ENCODE results near the gene RNPS1. TPM values are rescaled to one million over a fixed set of nuclear protein-coding genes. Genes with fewer than 3 reads are reported as not detected.

Gene RNPS1
- total and polyA plus RNA-seq, 7 experiments from 2014 or later = 136 to 293 (median 220) TPM

- Mint-ChIP-seq H3K4me3 (no peak overlapping the region), H3K4me1 (peaks cover 0 to 24% (median 19%) of the 10 kb centered on the region in 7 donors), H3K27ac (no peak overlapping the region), H3K9me3 (no peaks in the 10 kb centered on the region), H3K36me3 (peaks cover 0 to 18% (median 0%) of the 10 kb centered on the region in 5 donors), H3K27me3 (peaks cover 0 to 1% (median 0%) of the 10 kb centered on the region in 5 donors)
- H3K9me3 ChIP-seq (ENCODE audit: control insufficient read depth in 2 of 3, low read length in 3 of 3) = no peaks in the 10 kb centered on the region
- intact Hi-C loops (cut with micrococcal nuclease) = loop anchor here (10.0 kb wide), 2 partner anchors 233 to 287 kb away; partner anchors contain the start of gene ATP6V0C (in 1 of the 2)
- H3K27me3 ChIP-seq (ENCODE audit: control insufficient read depth in 2 of 2, insufficient read depth in 2 of 2, low read length in 2 of 2) = no peaks in the 10 kb centered on the region
- H3K4me1 ChIP-seq (ENCODE audit: control insufficient read depth in 2 of 2, insufficient read depth in 2 of 2, low read length in 2 of 2) = peaks cover 7 to 9% of the 10 kb centered on the region in 2 donors
- ChIA-PET POLR2A (no interaction called here), CTCF (no interaction called here)
- H3K4me3 ChIP-seq (ENCODE audit: low read length) = no peak overlapping the region
- H3K27ac ChIP-seq (ENCODE audit: low read depth, low read length) = no peak overlapping the region
- ATAC-seq = no peak
- DNase-seq = no peak
- peaks cover 0 to 73% (median 15%) of the 10 kb centered on the region in 3 experiments for H3K36me3 ChIP-seq (ENCODE audit: control insufficient read depth in 2 of 3, insufficient read depth in 3 of 3, low read length in 3 of 3)
These were observed 39.6 kb downstream of the RNPS1 start for GRCh38 chr16:2228161-2228824.

- peaks cover 0 to 59% (median 15%) of the 10 kb centered on the region in 3 experiments for H3K36me3 ChIP-seq (ENCODE audit: control insufficient read depth in 2 of 3, insufficient read depth in 3 of 3, low read length in 3 of 3)
- Mint-ChIP-seq H3K4me3 (peak overlapping the region in 2 of 10 donors; percentile 21 to 25), H3K4me1 (peaks cover 0 to 25% (median 19%) of the 10 kb centered on the region in 7 donors), H3K27ac (no peak overlapping the region), H3K36me3 (peaks cover 0 to 13% (median 0%) of the 10 kb centered on the region in 5 donors), H3K27me3 (peaks cover 0 to 3% (median 0%) of the 10 kb centered on the region in 5 donors), H3K9me3 (no peaks in the 10 kb centered on the region)
- H3K27me3 ChIP-seq (ENCODE audit: control insufficient read depth in 2 of 2, insufficient read depth in 2 of 2, low read length in 2 of 2) = no peaks in the 10 kb centered on the region
- ChIA-PET POLR2A (interaction anchor here (0.6 to 1.6 kb wide), 4 partner anchors 11 to 495 kb away, joined by 3 to 5 read pairs (median 4); partner anchors contain the start of genes ECI1 and PGP), CTCF (no interaction called here)
- ATAC-seq = no peak
- no peak overlapping the region for H3K4me3 ChIP-seq (ENCODE audit: low read length)
- H3K9me3 ChIP-seq (ENCODE audit: control insufficient read depth in 2 of 3, low read length in 3 of 3) = no peaks in the 10 kb centered on the region
- intact Hi-C loops (cut with micrococcal nuclease) = loop anchor here (10.0 kb wide), 2 partner anchors 232 to 288 kb away; partner anchors contain the start of gene ATP6V0C (in 1 of the 2)
- no peak overlapping the region for H3K27ac ChIP-seq (ENCODE audit: low read depth, low read length)
- H3K4me1 ChIP-seq (ENCODE audit: control insufficient read depth in 2 of 2, insufficient read depth in 2 of 2, low read length in 2 of 2) = peaks cover 7 to 9% of the 10 kb centered on the region in 2 donors
- no peak for DNase-seq
These were observed 41.0 kb downstream of the RNPS1 start for GRCh38 chr16:2226918-2227317.

DNA sequence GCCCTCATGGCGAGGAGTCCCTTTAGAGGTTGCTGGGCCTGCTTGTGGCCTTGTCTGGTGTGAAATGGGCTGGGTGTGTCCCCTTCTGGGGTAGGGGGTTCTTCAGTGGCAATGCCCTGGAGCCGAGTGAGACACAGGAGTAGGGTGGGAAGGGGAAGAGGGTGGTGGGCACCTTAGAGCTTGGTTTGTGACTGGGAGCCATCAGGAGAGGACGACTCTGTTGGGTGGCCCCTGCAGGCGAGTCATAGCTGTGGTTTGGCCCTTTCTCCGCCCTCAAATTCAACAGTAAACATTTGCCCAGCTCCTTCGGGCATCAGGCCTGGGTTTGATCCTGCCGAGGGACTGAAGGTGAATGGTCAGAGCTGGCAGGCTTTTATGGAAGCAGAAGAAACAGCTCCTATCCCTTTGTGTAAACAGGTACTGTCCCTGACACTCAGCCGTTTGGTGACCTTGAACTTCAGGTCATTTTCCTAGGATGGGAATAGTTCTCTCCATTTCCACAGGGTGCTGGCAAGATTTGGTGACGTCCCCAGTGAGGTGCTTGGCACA lies 41.6 kb downstream of the RNPS1 start:
- no peak overlapping the region for H3K27ac ChIP-seq (ENCODE audit: low read depth, low read length)
- POLR2A ChIA-PET = interaction anchor here (0.6 to 1.6 kb wide), 6 partner anchors 10 to 1230 kb away, joined by 3 to 5 read pairs (median 4); partner anchors contain the start of genes ECI1, NUBP2, PGP and SPSB3
- H3K9me3 Mint-ChIP-seq = no peaks in the 10 kb centered on the region
- no peak overlapping the region for H3K27ac Mint-ChIP-seq
- H3K36me3 ChIP-seq (ENCODE audit: control insufficient read depth in 2 of 3, insufficient read depth in 3 of 3, low read length in 3 of 3) = peaks cover 0 to 53% (median 10%) of the 10 kb centered on the region in 3 experiments
- peaks cover 7 to 9% of the 10 kb centered on the region in 2 donors for H3K4me1 ChIP-seq (ENCODE audit: control insufficient read depth in 2 of 2, insufficient read depth in 2 of 2, low read length in 2 of 2)
- DNase-seq (no peak), ATAC-seq (no peak)
- H3K36me3 Mint-ChIP-seq = peaks cover 0 to 12% (median 0%) of the 10 kb centered on the region in 5 donors
- H3K27me3 ChIP-seq (ENCODE audit: control insufficient read depth in 2 of 2, insufficient read depth in 2 of 2, low read length in 2 of 2) = no peaks in the 10 kb centered on the region
- H3K27me3 Mint-ChIP-seq = peaks cover 0 to 3% (median 0%) of the 10 kb centered on the region in 5 donors
- CTCF ChIA-PET = no interaction called here
- intact Hi-C loops (cut with micrococcal nuclease) = loop anchor here (10.0 kb wide), 2 partner anchors 232 to 288 kb away; partner anchors contain the start of gene ATP6V0C (in 1 of the 2)
- H3K9me3 ChIP-seq (ENCODE audit: control insufficient read depth in 2 of 3, low read length in 3 of 3) = no peaks in the 10 kb centered on the region
- H3K4me1 Mint-ChIP-seq = peaks cover 0 to 25% (median 19%) of the 10 kb centered on the region in 7 donors
- H3K4me3 ChIP-seq (ENCODE audit: low read length) = no peak overlapping the region
- H3K4me3 Mint-ChIP-seq = peak overlapping the region in 7 of 10 donors; percentile 19 to 65 (median 29)

DNA sequence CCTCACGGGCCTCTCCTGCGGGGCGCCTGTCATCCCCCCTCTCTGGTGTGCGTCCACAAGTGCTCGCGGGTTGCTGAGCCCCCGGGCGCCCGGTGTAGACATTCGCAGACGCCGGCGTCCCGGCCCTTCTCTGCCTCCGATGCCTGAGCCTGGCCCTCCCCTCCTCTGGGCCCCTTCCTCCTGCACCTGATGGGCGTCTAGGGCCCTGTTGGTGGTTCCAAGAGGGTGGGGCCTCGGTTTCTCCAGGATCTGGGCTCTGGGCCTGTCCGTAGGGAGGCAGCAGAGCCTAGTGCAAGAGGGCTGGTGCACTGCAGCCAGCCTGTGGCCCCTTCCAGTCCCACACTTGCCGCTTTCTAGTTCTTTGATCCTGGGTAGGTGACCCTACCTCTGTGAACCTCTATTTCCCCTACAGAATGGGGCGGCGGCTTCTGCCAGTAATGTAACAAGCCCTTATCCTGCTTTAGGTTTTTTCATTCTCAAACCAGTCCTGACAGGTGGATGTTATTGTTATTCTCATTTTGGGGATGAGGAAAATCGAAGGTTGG lies 43.9 kb downstream of the RNPS1 start:
- H3K36me3 Mint-ChIP-seq = peaks cover 0 to 7% (median 0%) of the 10 kb centered on the region in 5 donors

GRCh38 chr16:2223221-2223941 lies 44.5 kb downstream of the RNPS1 start, which contains the start of gene E4F1:
Gene E4F1, plus strand, starts transcription at chr16:2223591. Its CDS starts 23 bp downstream, at chr16:2223614.
- peak within 1 kb of the TSS; percentile 81 for H3K27ac ChIP-seq (ENCODE audit: low read depth, low read length)
- H3K4me1 Mint-ChIP-seq = peaks cover 0 to 25% (median 19%) of the 10 kb centered on the region in 7 donors
- H3K27me3 ChIP-seq (ENCODE audit: control insufficient read depth in 2 of 2, insufficient read depth in 2 of 2, low read length in 2 of 2) = no peaks in the 10 kb centered on the region
- POLR2A ChIA-PET = interaction anchor here (0.6 to 1.8 kb wide), 7 partner anchors 9 to 69 kb away, joined by 3 to 12 read pairs (median 4); partner anchors contain the start of genes MLST8, PGP and TRAF7
- intact Hi-C loops (cut with micrococcal nuclease) = loop anchor here (1.0 to 10.0 kb wide), 14 partner anchors 8 to 309 kb away; partner anchors contain the start of genes CCNF (in 2 of the 2), ECI1 (in 2 of the 2), MLST8 (in 2 of the 2) and RNPS1 (in 2 of the 2)
- H3K4me3 ChIP-seq (ENCODE audit: low read length) = peak within 1 kb of the TSS; percentile 81
- CTCF ChIA-PET = no interaction called here
- no peaks in the 10 kb centered on the region for H3K9me3 Mint-ChIP-seq
- H3K9me3 ChIP-seq (ENCODE audit: control insufficient read depth in 2 of 3, low read length in 3 of 3) = no peaks in the 10 kb centered on the region
- H3K36me3 ChIP-seq (ENCODE audit: control insufficient read depth in 2 of 3, insufficient read depth in 3 of 3, low read length in 3 of 3) = peaks cover 0 to 24% (median 0%) of the 10 kb centered on the region in 3 experiments
- DNase-seq (peak; percentile 91 to 99 (median 97)), ATAC-seq (peak; percentile 99)
- peak within 1 kb of the TSS; percentile 79 to 91 (median 88) for H3K4me3 Mint-ChIP-seq
- H3K36me3 Mint-ChIP-seq = peaks cover 0 to 7% (median 0%) of the 10 kb centered on the region in 5 donors
- H3K27ac Mint-ChIP-seq = peak within 1 kb of the TSS; percentile 45 to 92 (median 86)
- H3K4me1 ChIP-seq (ENCODE audit: control insufficient read depth in 2 of 2, insufficient read depth in 2 of 2, low read length in 2 of 2) = peaks cover 7 to 9% of the 10 kb centered on the region in 2 donors
- H3K27me3 Mint-ChIP-seq = peaks cover 0 to 3% (median 0%) of the 10 kb centered on the region in 5 donors

More for the DNA sequence above, 43.9 kb downstream of the RNPS1 start:
- ChIA-PET CTCF (no interaction called here), POLR2A (interaction anchor here (0.6 to 1.8 kb wide), 5 partner anchors 9 to 70 kb away, joined by 3 to 12 read pairs (median 4); partner anchors contain the start of genes PGP and TRAF7)
- H3K27me3 Mint-ChIP-seq = peaks cover 0 to 3% (median 0%) of the 10 kb centered on the region in 5 donors
- H3K27ac ChIP-seq (ENCODE audit: low read depth, low read length) = peak overlapping the region; percentile 81
- peak overlapping the region; percentile 81 for H3K4me3 ChIP-seq (ENCODE audit: low read length)
- no peaks in the 10 kb centered on the region for H3K27me3 ChIP-seq (ENCODE audit: control insufficient read depth in 2 of 2, insufficient read depth in 2 of 2, low read length in 2 of 2)
- H3K4me1 Mint-ChIP-seq = peaks cover 0 to 25% (median 19%) of the 10 kb centered on the region in 7 donors
- no peaks in the 10 kb centered on the region for H3K9me3 Mint-ChIP-seq
- H3K4me3 Mint-ChIP-seq = peak overlapping the region; percentile 79 to 91 (median 87)
- H3K4me1 ChIP-seq (ENCODE audit: control insufficient read depth in 2 of 2, insufficient read depth in 2 of 2, low read length in 2 of 2) = peaks cover 7 to 9% of the 10 kb centered on the region in 2 donors
- H3K9me3 ChIP-seq (ENCODE audit: control insufficient read depth in 2 of 3, low read length in 3 of 3) = no peaks in the 10 kb centered on the region
- H3K27ac Mint-ChIP-seq = peak overlapping the region in 7 of 9 donors; percentile 43 to 83 (median 76)
- ATAC-seq = peak; percentile 5
- H3K36me3 ChIP-seq (ENCODE audit: control insufficient read depth in 2 of 3, insufficient read depth in 3 of 3, low read length in 3 of 3) = peaks cover 0 to 30% (median 4%) of the 10 kb centered on the region in 3 experiments
- intact Hi-C loops (cut with micrococcal nuclease) = loop anchor here (1.0 to 10.0 kb wide), 14 partner anchors 9 to 308 kb away; partner anchors contain the start of genes CCNF (in 2 of the 2), ECI1 (in 2 of the 2), MLST8 (in 2 of the 2) and RNPS1 (in 2 of the 2)
- DNase-seq = peak in 1 of 9 donors; percentile 51

All from naive thymus-derived CD4-positive, alpha-beta T cell (primary cell).